HCT116 (cell line): ENCODE measurements around the gene RABL6. TPM values are rescaled to one million over a fixed set of nuclear protein-coding genes. Genes with fewer than 3 reads are reported as not detected.

Experiments used
- ATAC-seq: fragments of 200-7000 bp; cut with Tn5 transposase; 2 replicates; pipeline ENCODE4 v1.9.1; 2020; ENCODE audit warnings: mild to moderate bottlenecking, moderate library complexity
- BruUV-seq: library from RNA; stranded (reverse); fragments of 400-500 nt; replicated peaks from 2 replicates; lab custom pipeline; 2021; lab: Mats Ljungman, UMichigan
- CTCF ChIA-PET: fragments of 300-600 bp; sonication (Branson Sonifier 250); formaldehyde crosslinking; loops from one replicate; lab custom pipeline; 2021; ENCODE audit warnings: antibody characterized with exemption; lab: Charles Lee
- POLR2A ChIA-PET: fragments of 300-600, 350-600 bp; sonication (Branson Sonifier 250); formaldehyde crosslinking; loops from one replicate; lab custom pipeline; 2021; ENCODE audit warnings: antibody characterized with exemption; lab: Charles Lee
- RAD21 ChIA-PET, 2 experiments: fragments of 300-600 bp; sonication (Branson Sonifier 250); formaldehyde crosslinking; loops; one replicate each; lab custom pipeline; 2023; ENCODE audit warnings: low total read pairs in 2 of 2; ENCODE audit not compliant: uncharacterized antibody in 2 of 2, unreplicated experiment in 2 of 2, low non-redundant PET in 1 of 2; lab: Charles Lee
- DNase-seq: peaks from one replicate; pipeline ENCODE4 v3.0.0-alpha.2; 2010; ENCODE audit warnings: low read depth, low spot score
- H2AFZ ChIP-seq: fragments of 200-600 bp; shearing (Covaris generic), sonication (generic); 2 replicates; pipeline ENCODE4 v1.6.1; 2017; ENCODE audit warnings: low read depth, mixed run types, mixed read lengths, antibody characterized with exemption, low read length; ENCODE audit not compliant: poor library complexity, severe bottlenecking
- H3K27ac ChIP-seq: 2 replicates; pipeline ENCODE4 v1.5.1; 2012; ENCODE audit warnings: low read depth, low read length
- H3K27me3 ChIP-seq: fragments of 200-600 bp; sonication (generic); 2 replicates; pipeline ENCODE4 v1.6.1; 2016; ENCODE audit warnings: mixed run types, low read length, mixed read lengths; ENCODE audit not compliant: insufficient read depth
- H3K36me3 ChIP-seq, 2 experiments: fragments of 200-500 bp in 1 of 2; fragments of 200-600 bp in 1 of 2; sonication (Bioruptor generic) in 1 of 2; sonication (generic) in 1 of 2; 2 replicates each; pipeline versions ENCODE4 v1.5.1 to v1.6.1; 2014 to 2016; ENCODE audit warnings: low read length in 2 of 2, inconsistent platforms in 1 of 2, mixed read lengths in 1 of 2, mixed run types in 1 of 2; ENCODE audit not compliant: insufficient read depth in 2 of 2, control insufficient read depth in 1 of 2
- H3K4me1 ChIP-seq, 2 experiments: fragments of 200-600 bp in 1 of 2; sonication (generic) in 1 of 2; 2 replicates each; pipeline versions ENCODE4 v1.5.1 to v1.6.1; 2012 to 2017; ENCODE audit warnings: low read length in 2 of 2, inconsistent platforms in 1 of 2, mild to moderate bottlenecking in 1 of 2, mixed read lengths in 1 of 2, mixed run types in 1 of 2, moderate library complexity in 1 of 2; ENCODE audit not compliant: insufficient read depth in 2 of 2, control insufficient read depth in 1 of 2
- H3K4me2 ChIP-seq: fragments of 200-600 bp; sonication (generic); 2 replicates; pipeline ENCODE4 v1.6.1; 2017; ENCODE audit warnings: mixed run types, low read length, mixed read lengths
- H3K4me3 ChIP-seq, 2 experiments: fragments of 200-600 bp in 1 of 2; sonication (generic) in 1 of 2; replicated peaks in 1 of 2; 2 replicates each; pipeline ENCODE4 v1.5.1; 2011 to 2016; ENCODE audit warnings: low read length in 2 of 2, control low read depth in 1 of 2, low read depth in 1 of 2, mild to moderate bottlenecking in 1 of 2, mixed read lengths in 1 of 2, mixed run types in 1 of 2
- H3K79me2 ChIP-seq: fragments of 200-600 bp; sonication (generic); 2 replicates; pipeline ENCODE4 v1.6.1; 2017; ENCODE audit warnings: mild to moderate bottlenecking, mixed run types, low read length, moderate library complexity, mixed read lengths; ENCODE audit not compliant: insufficient read depth
- H3K9ac ChIP-seq: fragments of 200-600 bp; sonication (generic); 2 replicates; pipeline ENCODE4 v1.6.1; 2016; ENCODE audit warnings: low read length, mixed read lengths
- H3K9me2 ChIP-seq: fragments of 200-600 bp; sonication (generic), shearing (Covaris generic); 2 replicates; pipeline ENCODE4 v1.6.1; 2017; ENCODE audit warnings: mixed run types, mild to moderate bottlenecking, moderate library complexity; ENCODE audit not compliant: insufficient read depth
- H3K9me3 ChIP-seq, 2 experiments: fragments of 200-500 bp in 1 of 2; fragments of 200-600 bp in 1 of 2; sonication (Bioruptor generic) in 1 of 2; sonication (generic) in 1 of 2; 2 replicates each; pipeline ENCODE4 v1.6.1; 2014 to 2017; ENCODE audit warnings: low read length in 2 of 2, mixed read lengths in 2 of 2, inconsistent platforms in 1 of 2, low read depth in 1 of 2, mild to moderate bottlenecking in 1 of 2, mixed run types in 1 of 2, moderate library complexity in 1 of 2; ENCODE audit not compliant: control insufficient read depth in 1 of 2, insufficient read depth in 1 of 2
- H4K20me1 ChIP-seq: fragments of 200-600 bp; sonication (generic), shearing (Covaris generic); 2 replicates; pipeline ENCODE4 v1.6.1; 2017; ENCODE audit warnings: mixed run types, mild to moderate bottlenecking, moderate library complexity; ENCODE audit not compliant: insufficient read depth
- ELF1 ChIP-seq: IDR thresholded peaks from 2 replicates; pipeline ENCODE4 v1.6.1; 2012; ENCODE audit warnings: low read depth, borderline replicate concordance
- EZH2phosphoT487 ChIP-seq: fragments of 200-600 bp; IDR thresholded peaks from 2 replicates; pipeline ENCODE4 v1.6.1; 2018; ENCODE audit warnings: antibody characterized with exemption, borderline replicate concordance
- POLR2AphosphoS5 ChIP-seq: IDR thresholded peaks from 2 replicates; pipeline ENCODE4 v1.6.1; 2011; ENCODE audit warnings: mild to moderate bottlenecking, low read depth, low read length, moderate library complexity
- ZNF274 ChIP-seq: fragments of 200-500 bp; sonication (Bioruptor generic); IDR thresholded peaks from 2 replicates; pipeline ENCODE4 v1.6.1; 2014; ENCODE audit warnings: mild to moderate bottlenecking, low read depth, low read length, inconsistent platforms
- intact Hi-C: fragments of 100-400 bp; cut with micrococcal nuclease; formaldehyde crosslinking; loops from 2 replicates; pipeline ENCODE4 v1.10.0; 2022
- total RNA-seq: library from RNA; stranded (reverse); gene quantifications from one replicate; pipeline ENCODE4 v1.2.1, GENCODE V29; 2021; ENCODE audit not compliant: unreplicated experiment
- TF ChIP-seq, protein P1 (sequence below), 3 experiments: fragments of 200-600 bp in 1 of 3; sonication (generic) in 1 of 3; IDR thresholded peaks in 2 of 3; conservative IDR thresholded peaks in 1 of 3; 2 replicates each; pipeline ENCODE4 v1.5.1; 2012 to 2017; ENCODE audit warnings: low read depth in 2 of 3, low read length in 2 of 3, antibody characterized with exemption in 1 of 3, borderline replicate concordance in 1 of 3, control low read depth in 1 of 3, mild to moderate bottlenecking in 1 of 3, mixed read lengths in 1 of 3, mixed run types in 1 of 3, moderate library complexity in 1 of 3; ENCODE audit not compliant: insufficient read depth in 1 of 3

Gene RABL6
- total RNA-seq, 1 experiment from 2014 or later, result 98.6 TPM

DNA sequence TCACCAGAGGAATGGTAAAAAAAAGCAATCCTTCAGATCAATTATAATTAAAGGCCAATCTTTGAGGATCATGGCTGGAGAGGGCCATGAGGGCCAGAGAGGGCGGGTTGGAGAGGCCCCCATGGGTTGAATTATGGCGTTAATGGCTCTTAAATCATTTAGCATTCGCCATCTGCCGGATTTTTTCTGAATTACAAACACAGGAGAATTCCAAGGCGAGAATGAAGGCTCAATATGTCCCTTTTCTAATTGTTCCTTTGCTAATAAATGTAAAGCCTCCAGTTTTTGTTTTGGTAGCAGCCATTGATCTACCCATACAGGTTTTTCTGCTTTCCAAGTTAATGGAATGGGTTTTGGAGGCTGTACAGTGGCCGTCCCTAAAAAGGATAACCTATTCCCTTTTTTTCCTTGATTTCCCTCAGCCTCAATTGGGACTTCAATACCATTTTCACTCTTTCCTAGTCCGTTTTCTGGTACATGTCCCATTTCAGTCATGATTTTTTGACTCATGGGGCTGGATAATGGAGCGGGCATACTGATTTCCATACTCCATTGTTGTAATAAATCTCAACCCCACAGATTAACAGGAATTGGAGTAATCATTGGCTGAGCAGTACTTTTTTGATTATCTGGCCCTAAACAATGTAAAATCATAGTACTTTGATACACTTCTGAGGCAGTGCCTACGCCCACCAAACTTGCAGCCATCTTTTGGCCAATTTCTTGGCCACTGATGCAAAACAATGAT lies 23.3 kb upstream of the RABL6 start:
- Histone ChIP-seq H3K79me2 (no peaks in the 10 kb centered on the region), H3K36me3 (no peaks in the 10 kb centered on the region), H3K4me3 (no peak overlapping the region), H3K27me3 (no peaks in the 10 kb centered on the region), H3K9me3 (no peaks in the 10 kb centered on the region), H3K27ac (no peak overlapping the region), H3K9me2 (no peaks in the 10 kb centered on the region), H3K9ac (no peak overlapping the region), H2AFZ (peak overlapping the region; percentile 94), H4K20me1 (no peaks in the 10 kb centered on the region), H3K4me2 (no peak overlapping the region), H3K4me1 (peaks cover 4 to 18% of the 10 kb centered on the region in 2 experiments; a peak in 3 of 4 replicates)
- DNase-seq (peak; percentile 52), ATAC-seq (peak; percentile 68)
- no TSS peak for BruUV-seq
- POLR2A ChIA-PET, result no interaction called here
- intact Hi-C loops, result loop anchor here (1.0 to 10.0 kb wide), 2 partner anchors 26 to 440 kb away; partner anchors contain the start of genes CYSRT1, LCN8, RNF208 and RNF224
- RAD21 ChIA-PET, result no interaction called here
- CTCF ChIA-PET, result interaction anchor here (0.8 to 1.0 kb wide), 2 partner anchors 26 to 251 kb away, joined by 3 read pairs; partner anchors contain the start of gene LCN8
- TF ChIP-seq EZH2phosphoT487 (no peak), POLR2AphosphoS5 (no peak), ZNF274 (no peak), ELF1 (no peak)
- TF ChIP-seq, protein P1, sequence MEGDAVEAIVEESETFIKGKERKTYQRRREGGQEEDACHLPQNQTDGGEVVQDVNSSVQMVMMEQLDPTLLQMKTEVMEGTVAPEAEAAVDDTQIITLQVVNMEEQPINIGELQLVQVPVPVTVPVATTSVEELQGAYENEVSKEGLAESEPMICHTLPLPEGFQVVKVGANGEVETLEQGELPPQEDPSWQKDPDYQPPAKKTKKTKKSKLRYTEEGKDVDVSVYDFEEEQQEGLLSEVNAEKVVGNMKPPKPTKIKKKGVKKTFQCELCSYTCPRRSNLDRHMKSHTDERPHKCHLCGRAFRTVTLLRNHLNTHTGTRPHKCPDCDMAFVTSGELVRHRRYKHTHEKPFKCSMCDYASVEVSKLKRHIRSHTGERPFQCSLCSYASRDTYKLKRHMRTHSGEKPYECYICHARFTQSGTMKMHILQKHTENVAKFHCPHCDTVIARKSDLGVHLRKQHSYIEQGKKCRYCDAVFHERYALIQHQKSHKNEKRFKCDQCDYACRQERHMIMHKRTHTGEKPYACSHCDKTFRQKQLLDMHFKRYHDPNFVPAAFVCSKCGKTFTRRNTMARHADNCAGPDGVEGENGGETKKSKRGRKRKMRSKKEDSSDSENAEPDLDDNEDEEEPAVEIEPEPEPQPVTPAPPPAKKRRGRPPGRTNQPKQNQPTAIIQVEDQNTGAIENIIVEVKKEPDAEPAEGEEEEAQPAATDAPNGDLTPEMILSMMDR (IDR thresholded peaks at IDR 0.05 in 2 of 3, conservative IDR thresholded peaks at IDR 0.05 in 1 of 3; ENCODE audit: borderline replicate concordance in 1 of 3, insufficient read depth in 1 of 3, low read depth in 2 of 3, low read length in 2 of 3), result peak in 2 of 3 experiments; percentile 26 to 51; a peak in 3 of 6 replicates
